Loucy (cell line): ENCODE data around the gene C2CD5.

Experiments
- CTCF ChIP-seq: fragments of 200-600 bp; sonication (generic); conservative IDR thresholded peaks from 2 replicates; pipeline ENCODE4 v1.5.1; 2014; ENCODE audit warnings: mild to moderate bottlenecking, antibody characterized with exemption, low read length
- EZH2phosphoT487 ChIP-seq: fragments of 200-600 bp; IDR thresholded peaks from 2 replicates; pipeline ENCODE4 v1.6.1; 2018; ENCODE audit warnings: antibody characterized with exemption, mild to moderate bottlenecking, moderate library complexity, borderline replicate concordance

GRCh38 chr12:22488478-22488877, 55.9 kb downstream of the C2CD5 start:
- no peak for TF ChIP-seq CTCF
- TF ChIP-seq EZH2phosphoT487, result no peak
